T-cell (primary cell): ENCODE results near the gene ANKRD45. TPM values are rescaled to one million over a fixed set of nuclear protein-coding genes. Genes with fewer than 3 reads are reported as not detected.
"Not testable (repeated sequence)": the region's sequence is repeated elsewhere in the genome, so short reads cannot be mapped to it uniquely, and the experiment has no call there.

Experiments used
- ATAC-seq, 4 experiments: fragments of 200-7000 bp in 3 of 4; fragments of 150-1000 bp in 1 of 4; cut with Tn5 transposase; replicated peaks in 1 of 4; 1 replicate in 3 of 4; 2 replicates in 1 of 4; pipeline ENCODE4 v1.10.0; 2021; ENCODE audit warnings: moderate library complexity in 3 of 4, mild to moderate bottlenecking in 2 of 4, moderate number of reproducible peaks in 1 of 4
- CTCF ChIA-PET, 2 donors: fragments of 300-600 bp; sonication (Branson Sonifier 250); formaldehyde crosslinking; loops; one replicate each; lab custom pipeline; 2022; ENCODE audit warnings: antibody characterized with exemption in 2 of 2; lab: Charles Lee
- POLR2A ChIA-PET, 2 donors: fragments of 300-600 bp; sonication (Branson Sonifier 250); formaldehyde crosslinking; loops; one replicate each; lab custom pipeline; 2022; ENCODE audit warnings: antibody characterized with exemption in 2 of 2; lab: Charles Lee
- DNase-seq, 35 experiments: peaks; one replicate each; pipeline versions ENCODE4 v3.0.0 to v3.0.0-alpha.2; 2013 to 2023
- H3K27ac ChIP-seq: one replicate; pipeline ENCODE4 v1.5.1; 2013; ENCODE audit warnings: low read length
- H3K27me3 ChIP-seq, 2 experiments: replicated peaks in 1 of 2; 1 replicate in 1 of 2; 2 replicates in 1 of 2; pipeline versions ENCODE4 v1.6.1 to v1.7.0; 2013; ENCODE audit warnings: low read length in 1 of 2, mixed read lengths in 1 of 2; ENCODE audit not compliant: control insufficient read depth in 2 of 2, insufficient read depth in 2 of 2; ENCODE audit errors: extremely low read depth in 1 of 2
- H3K36me3 ChIP-seq, 2 donors: 1 replicate in 1 of 2; 2 replicates in 1 of 2; pipeline versions ENCODE4 v1.6.1 to v1.7.0; 2013; ENCODE audit warnings: low read length in 1 of 2; ENCODE audit not compliant: control insufficient read depth in 2 of 2, insufficient read depth in 1 of 2; ENCODE audit errors: extremely low read depth in 1 of 2
- H3K4me1 ChIP-seq, 2 experiments: 1 replicate in 1 of 2; 2 replicates in 1 of 2; pipeline versions ENCODE4 v1.6.1 to v1.7.0; 2013; ENCODE audit warnings: low read length in 2 of 2, mixed read lengths in 1 of 2; ENCODE audit not compliant: insufficient read depth in 2 of 2, control insufficient read depth in 1 of 2; ENCODE audit errors: extremely low read depth in 1 of 2
- H3K4me3 ChIP-seq, 2 donors: 1 replicate in 1 of 2; 2 replicates in 1 of 2; pipeline versions ENCODE4 v1.5.1 to v1.7.0; 2013; ENCODE audit warnings: mild to moderate bottlenecking in 2 of 2, low read length in 1 of 2, moderate library complexity in 1 of 2; ENCODE audit not compliant: control insufficient read depth in 1 of 2; ENCODE audit errors: extremely low read depth in 1 of 2
- H3K9me3 ChIP-seq: 2 replicates; pipeline ENCODE4 v1.7.0; 2013
- H3K27ac Mint-ChIP-seq, 2 donors: one replicate each; pipeline ENCODE4 v1.8.0; 2020 to 2021; ENCODE audit warnings: mild to moderate bottlenecking in 2 of 2, mixed read lengths in 2 of 2
- H3K27me3 Mint-ChIP-seq, 2 donors: one replicate each; pipeline ENCODE4 v1.8.0; 2021 to 2022; ENCODE audit warnings: mixed read lengths in 2 of 2
- H3K36me3 Mint-ChIP-seq: one replicate; pipeline ENCODE4 v1.8.0; 2021; ENCODE audit warnings: mixed read lengths
- H3K4me1 Mint-ChIP-seq, 3 donors: one replicate each; pipeline ENCODE4 v1.8.0; 2020 to 2022; ENCODE audit warnings: mixed read lengths in 3 of 3, mild to moderate bottlenecking in 1 of 3
- H3K4me3 Mint-ChIP-seq, 3 donors: one replicate each; pipeline ENCODE4 v1.8.0; 2020 to 2022; ENCODE audit warnings: mild to moderate bottlenecking in 3 of 3, mixed read lengths in 3 of 3, moderate library complexity in 3 of 3
- H3K9me3 Mint-ChIP-seq, 3 donors: one replicate each; pipeline ENCODE4 v1.8.0; 2020 to 2022; ENCODE audit warnings: mixed read lengths in 3 of 3
- WGBS: methylation state at CpG from one replicate; pipeline ENCODE4 v1.1.5; 2013; ENCODE audit warnings: missing lambda C conversion rate; ENCODE audit not compliant: insufficient coverage; 5-methylcytosine and 5-hydroxymethylcytosine counted together
- total RNA-seq, 35 experiments: library from RNA in 6 of 35; stranded (reverse) in 6 of 35; fragments of 120-200 nt in 1 of 35; gene quantifications; one replicate each; pipeline versions ENCODE4 v1.2.1 to v1.2.4 and lab custom pipeline; 2013 to 2026

ANKRD45 gene
- total RNA-seq, 5 donors from 2014 or later (not counting 1 experiment from before 2014, with no cell fraction given) = not detected

DNA sequence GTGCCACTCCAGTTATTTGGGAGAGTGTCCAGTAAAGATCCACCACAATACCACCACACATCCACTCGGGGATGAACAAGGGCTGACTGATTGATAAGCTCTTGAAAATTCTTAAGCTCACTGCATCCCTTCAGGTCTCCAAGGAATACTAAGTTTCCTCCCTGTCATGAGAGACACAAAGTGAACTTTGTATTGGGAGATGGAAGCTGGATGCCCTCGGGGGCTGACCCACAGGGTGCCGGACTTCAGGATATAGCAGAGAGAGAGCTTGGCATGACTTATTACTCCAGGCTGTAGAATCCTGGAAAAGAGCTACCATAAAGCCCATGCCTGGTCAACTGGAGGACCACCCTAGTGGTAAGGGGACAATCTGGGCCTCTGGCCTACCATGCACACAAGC, 15.5 kb upstream of the ANKRD45 start:
- H3K4me3 ChIP-seq, H3K9me3 Mint-ChIP-seq, CTCF ChIA-PET, POLR2A ChIA-PET, H3K4me1 ChIP-seq, H3K9me3 ChIP-seq, DNase-seq, H3K27ac ChIP-seq, ATAC-seq, H3K36me3 ChIP-seq, H3K4me3 Mint-ChIP-seq, H3K27me3 ChIP-seq, H3K27ac Mint-ChIP-seq, H3K27me3 Mint-ChIP-seq, H3K36me3 Mint-ChIP-seq: not testable (repeated sequence)
- H3K4me1 Mint-ChIP-seq = peaks cover 10 to 17% (median 11%) of the 10 kb centered on the region in 3 donors
- WGBS = no CpG with 5 or more reads among the region's 3 CpGs

DNA sequence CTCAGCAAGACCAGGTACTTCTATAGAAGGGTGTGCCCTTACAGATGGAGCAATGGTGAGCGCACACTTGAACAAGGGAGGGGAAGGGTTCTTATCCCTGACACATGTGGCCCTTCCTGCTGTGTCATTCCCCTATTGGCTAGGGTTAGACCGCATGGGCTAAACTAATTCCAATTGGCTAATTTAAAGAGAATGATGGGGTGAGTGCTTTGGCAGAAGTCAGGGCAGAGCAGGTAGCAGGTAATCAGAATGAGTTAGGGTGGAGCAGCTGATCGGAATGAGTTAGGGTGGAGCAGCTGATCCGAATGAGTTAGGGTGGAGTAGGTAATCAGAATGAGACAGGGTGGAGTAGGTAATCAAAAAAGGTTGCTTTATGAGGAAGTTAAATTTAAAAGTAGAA, 14.2 kb upstream of the ANKRD45 start:
- WGBS = 100% methylated on average over 3 of the region's 4 CpGs

DNA sequence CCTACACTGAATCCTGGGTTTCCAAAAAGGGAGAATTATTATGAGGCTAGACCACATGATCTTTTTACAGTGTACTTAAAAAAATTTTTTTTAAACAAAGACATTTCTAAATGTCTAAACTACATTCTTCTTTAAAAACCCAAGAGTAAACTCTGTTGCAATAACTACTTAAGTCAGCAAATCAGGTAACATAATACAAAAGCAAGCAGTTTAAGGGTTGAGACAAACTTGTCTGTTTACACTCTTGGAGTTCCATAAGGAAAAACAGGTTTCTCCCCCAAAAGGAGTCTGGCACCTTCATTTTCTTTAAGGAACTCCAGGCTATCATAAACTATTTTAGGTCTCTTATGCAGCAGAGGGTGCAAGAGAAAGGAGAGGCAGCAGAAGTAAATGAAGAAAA, 12.5 kb upstream of the ANKRD45 start:
- POLR2A ChIA-PET = no interaction called here
- Histone ChIP-seq H3K27ac (no peak overlapping the region), H3K4me3 (no peak overlapping the region), H3K9me3 (no peaks in the 10 kb centered on the region), H3K27me3 (no peaks in the 10 kb centered on the region), H3K36me3 (no peaks in the 10 kb centered on the region), H3K4me1 (no peaks in the 10 kb centered on the region)
- DNase-seq = no peak
- CTCF ChIA-PET = interaction anchor here in 1 of 2 donors (0.7 kb wide), 1 partner anchor 1955 kb away, joined by 3 read pairs; no protein-coding TSS in a partner anchor
- Mint-ChIP-seq H3K27ac (peak overlapping the region in 1 of 2 donors; percentile 55), H3K27me3 (no peaks in the 10 kb centered on the region), H3K9me3 (peaks cover 0 to 9% (median 6%) of the 10 kb centered on the region in 3 donors), H3K4me3 (no peak overlapping the region), H3K36me3 (no peaks in the 10 kb centered on the region), H3K4me1 (no peaks in the 10 kb centered on the region)
- no peak for ATAC-seq

More for the DNA sequence above, 14.2 kb upstream of the ANKRD45 start:
- not testable (repeated sequence) for H3K9me3 Mint-ChIP-seq, ATAC-seq, H3K36me3 Mint-ChIP-seq, H3K9me3 ChIP-seq, H3K4me1 Mint-ChIP-seq, DNase-seq, H3K27ac ChIP-seq, H3K4me3 ChIP-seq, H3K27ac Mint-ChIP-seq, H3K27me3 Mint-ChIP-seq, H3K4me1 ChIP-seq, H3K4me3 Mint-ChIP-seq, H3K27me3 ChIP-seq, H3K36me3 ChIP-seq
- ChIA-PET CTCF (interaction anchor here in 1 of 2 donors (0.6 kb wide), 1 partner anchor 147 kb away, joined by 3 read pairs; no protein-coding TSS in a partner anchor), POLR2A (interaction anchor here in 1 of 2 donors (0.6 kb wide), 1 partner anchor 1545 kb away, joined by 7 read pairs; no protein-coding TSS in a partner anchor)

DNA sequence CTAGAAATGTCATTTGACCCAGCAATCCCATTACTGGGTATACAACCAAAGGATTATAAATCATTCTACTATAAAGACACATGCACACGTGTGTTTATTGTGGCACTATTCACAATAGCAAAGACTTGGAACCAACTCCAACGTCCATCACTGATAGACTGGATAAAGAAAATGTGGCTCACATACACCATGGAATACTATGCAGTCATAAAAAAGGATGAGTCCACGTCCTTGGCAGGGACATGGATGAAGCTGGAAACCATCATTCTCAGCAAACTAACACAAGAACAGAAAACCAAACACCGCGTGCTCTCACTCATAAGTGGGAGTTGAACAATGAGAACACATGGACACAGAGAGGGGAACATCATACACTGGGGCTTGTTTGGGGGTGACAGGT, 10.5 kb upstream of the ANKRD45 start:
- DNase-seq, H3K4me3 ChIP-seq, H3K27me3 ChIP-seq, H3K27me3 Mint-ChIP-seq, H3K36me3 Mint-ChIP-seq, H3K27ac ChIP-seq, CTCF ChIA-PET, H3K4me1 Mint-ChIP-seq, ATAC-seq, H3K27ac Mint-ChIP-seq, POLR2A ChIA-PET, H3K4me1 ChIP-seq, H3K9me3 ChIP-seq, H3K4me3 Mint-ChIP-seq, H3K36me3 ChIP-seq: not testable (repeated sequence)
- H3K9me3 Mint-ChIP-seq = peaks cover 0 to 13% (median 6%) of the 10 kb centered on the region in 3 donors
- 93% methylated on average over 2 of the region's 5 CpGs for WGBS

DNA sequence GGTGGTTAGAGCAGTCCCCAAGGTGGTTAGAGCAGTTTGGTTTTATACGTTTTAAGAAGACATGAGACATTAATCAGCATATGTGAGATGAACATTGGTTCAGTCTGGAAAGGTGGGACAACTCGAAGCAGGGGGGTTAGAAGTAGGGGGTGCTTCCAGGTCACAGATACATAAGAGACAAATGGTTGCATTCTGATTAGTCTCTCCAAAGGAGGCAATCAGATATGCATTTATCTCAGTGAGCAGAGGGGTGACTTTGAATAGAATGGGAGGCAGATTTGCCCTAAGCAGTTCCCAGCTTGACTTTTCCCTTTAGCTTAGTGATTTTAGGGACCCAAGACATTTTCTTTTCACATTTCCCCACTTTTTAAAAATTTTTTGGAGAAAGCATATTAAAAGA, 4.8 kb upstream of the ANKRD45 start:
- H3K4me1 ChIP-seq, DNase-seq, H3K9me3 ChIP-seq, H3K36me3 ChIP-seq, H3K27me3 ChIP-seq, CTCF ChIA-PET, H3K36me3 Mint-ChIP-seq, H3K4me3 ChIP-seq, POLR2A ChIA-PET, H3K4me3 Mint-ChIP-seq, H3K27ac Mint-ChIP-seq, H3K27ac ChIP-seq, ATAC-seq, H3K9me3 Mint-ChIP-seq, H3K4me1 Mint-ChIP-seq: not testable (repeated sequence)
- WGBS = 75% methylated on average over 2 of the region's 2 CpGs
- H3K27me3 Mint-ChIP-seq = peaks cover 20 to 28% of the 10 kb centered on the region in 2 donors

DNA sequence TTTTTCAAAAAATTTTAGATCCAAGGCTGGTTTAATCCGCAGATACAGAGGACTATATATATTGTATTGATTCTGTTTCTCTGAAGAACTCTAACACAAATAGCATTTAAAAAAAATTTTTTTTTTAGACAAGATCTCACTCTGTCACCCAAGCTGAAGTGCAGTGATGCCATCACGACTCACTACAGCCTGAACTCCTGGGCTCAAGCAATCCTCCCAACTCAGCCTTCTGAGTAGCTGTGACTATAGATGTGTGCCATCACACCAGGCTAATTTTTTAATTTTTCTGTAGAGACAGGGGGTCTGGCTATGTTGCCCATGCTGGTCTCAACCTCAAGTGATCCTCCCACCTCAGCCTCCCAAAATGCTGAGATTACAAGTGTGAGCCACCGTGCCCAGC, 3.0 kb downstream of the ANKRD45 start:
- no peak overlapping the region for H3K4me3 ChIP-seq
- Mint-ChIP-seq H3K27ac (no peak overlapping the region), H3K36me3 (peaks cover 3% of the 10 kb centered on the region), H3K9me3 (no peaks in the 10 kb centered on the region), H3K4me3 (no peak overlapping the region), H3K4me1 (peaks cover 7 to 15% (median 13%) of the 10 kb centered on the region in 3 donors), H3K27me3 (peaks cover 34 to 47% of the 10 kb centered on the region in 2 donors)
- CTCF ChIA-PET = no interaction called here
- 100% methylated on average over 1 of the region's 3 CpGs for WGBS
- no peaks in the 10 kb centered on the region for H3K36me3 ChIP-seq
- POLR2A ChIA-PET = no interaction called here
- no peaks in the 10 kb centered on the region for H3K9me3 ChIP-seq
- peaks cover 0 to 14% of the 10 kb centered on the region in 2 experiments for H3K27me3 ChIP-seq
- H3K27ac ChIP-seq = no peak overlapping the region
- ATAC-seq = no peak
- H3K4me1 ChIP-seq = peaks cover 0 to 5% of the 10 kb centered on the region in 2 experiments
- no peak for DNase-seq

DNA sequence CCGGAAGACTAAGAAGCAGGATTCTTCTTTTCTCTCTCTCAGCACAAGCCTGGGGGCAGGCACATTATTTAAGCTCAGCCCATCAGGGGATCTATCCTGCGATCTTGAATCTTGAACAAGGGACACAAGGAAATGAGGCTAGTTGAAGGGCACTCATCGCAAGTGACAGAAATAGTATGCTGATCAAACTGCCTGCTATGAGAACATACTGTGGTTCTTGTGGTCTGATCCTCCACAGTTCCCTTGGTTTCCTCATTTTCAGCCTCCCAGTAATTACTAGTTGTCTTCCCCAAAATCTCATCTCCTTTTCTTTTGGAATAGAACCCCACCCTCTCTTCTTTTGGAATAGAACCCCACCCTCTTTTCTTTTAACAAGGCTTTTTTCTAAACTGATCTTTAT, 6.5 kb downstream of the ANKRD45 start:
- no peak overlapping the region for H3K27ac ChIP-seq
- no peaks in the 10 kb centered on the region for H3K4me1 Mint-ChIP-seq
- H3K9me3 Mint-ChIP-seq = no peaks in the 10 kb centered on the region
- DNase-seq (no peak), ATAC-seq (no peak)
- no peaks in the 10 kb centered on the region for H3K36me3 Mint-ChIP-seq
- no peak overlapping the region for H3K4me3 Mint-ChIP-seq
- H3K27me3 ChIP-seq = peaks cover 0 to 2% of the 10 kb centered on the region in 2 experiments
- no peak overlapping the region for H3K27ac Mint-ChIP-seq
- H3K9me3 ChIP-seq = no peaks in the 10 kb centered on the region
- H3K27me3 Mint-ChIP-seq = peaks cover 7 to 14% of the 10 kb centered on the region in 2 donors
- no peak overlapping the region for H3K4me3 ChIP-seq
- H3K4me1 ChIP-seq = no peaks in the 10 kb centered on the region
- 80% methylated on average over 1 of the region's 3 CpGs for WGBS
- ChIA-PET POLR2A (interaction anchor here in 1 of 2 donors (0.7 kb wide), 1 partner anchor 53 kb away, joined by 3 read pairs; no protein-coding TSS in a partner anchor), CTCF (no interaction called here)
- H3K36me3 ChIP-seq = no peaks in the 10 kb centered on the region
